ENCODE results near the gene KRCC1.

GRCh38 chr2:88055371-88056128, at the start of gene KRCC1:
- no peak for TF ChIP-seq CTCF (IDR thresholded peaks at IDR 0.05)
- TF ChIP-seq EZH2 (IDR thresholded peaks at IDR 0.05) = no peak
